GM23338 (cell line): Measurements from ENCODE around the gene MON2. TPM values are rescaled to one million over a fixed set of nuclear protein-coding genes. Genes with fewer than 3 reads are reported as not detected.

Source experiments
- ATAC-seq: fragments of 200-7000 bp; cut with Tn5 transposase; 3 replicates; pipeline ENCODE4 v1.9.1; 2020
- DNase-seq: peaks from one replicate; pipeline ENCODE4 v3.0.0-alpha.2; 2015; ENCODE audit warnings: low spot score
- H2AFZ ChIP-seq: fragments of 200-600 bp; sonication (generic); 2 replicates; pipeline ENCODE4 v1.8.0; 2016; ENCODE audit warnings: antibody characterized with exemption, mild to moderate bottlenecking, moderate library complexity
- H3F3A ChIP-seq: fragments of 200-600 bp; sonication (generic); replicated peaks from 2 replicates; pipeline ENCODE4 v1.8.0; 2017; ENCODE audit warnings: antibody characterized with exemption, mixed run types, low read depth
- H3K27ac ChIP-seq: fragments of 200-600 bp; sonication (generic); 2 replicates; pipeline ENCODE4 v1.6.1; 2016; ENCODE audit warnings: low read depth
- H3K27me3 ChIP-seq: fragments of 200-600 bp; sonication (generic); 2 replicates; pipeline ENCODE4 v1.8.0; 2016; ENCODE audit warnings: mild to moderate bottlenecking, mixed run types, moderate library complexity; ENCODE audit not compliant: insufficient read depth
- H3K36me3 ChIP-seq: fragments of 200-600 bp; sonication (generic); 2 replicates; pipeline ENCODE4 v1.8.0; 2016; ENCODE audit warnings: mild to moderate bottlenecking; ENCODE audit not compliant: insufficient read depth
- H3K4me1 ChIP-seq: fragments of 200-600 bp; sonication (generic); 2 replicates; pipeline ENCODE4 v1.8.0; 2016; ENCODE audit warnings: mild to moderate bottlenecking, moderate library complexity; ENCODE audit not compliant: insufficient read depth
- H3K4me2 ChIP-seq: fragments of 200-600 bp; sonication (generic); 2 replicates; pipeline ENCODE4 v1.7.1; 2017; ENCODE audit warnings: mixed run types
- H3K4me3 ChIP-seq: fragments of 200-600 bp; sonication (generic); 2 replicates; pipeline ENCODE4 v1.6.1; 2016; ENCODE audit warnings: mixed run types
- H3K79me2 ChIP-seq: fragments of 200-600 bp; sonication (generic); replicated peaks from 2 replicates; pipeline ENCODE4 v1.8.0; 2017; ENCODE audit warnings: mild to moderate bottlenecking; ENCODE audit not compliant: insufficient read depth
- H3K9me2 ChIP-seq: fragments of 200-600 bp; sonication (generic); 2 replicates; pipeline ENCODE4 v1.8.0; 2017; ENCODE audit not compliant: insufficient read depth
- H4K20me1 ChIP-seq: fragments of 200-600 bp; sonication (generic); replicated peaks from 2 replicates; pipeline ENCODE4 v1.8.0; 2017; ENCODE audit warnings: mild to moderate bottlenecking; ENCODE audit not compliant: insufficient read depth
- H3K27ac Mint-ChIP-seq: 2 replicates; pipeline ENCODE4 v1.8.0; 2020; ENCODE audit warnings: inconsistent platforms, mild to moderate bottlenecking, moderate library complexity, mixed read lengths
- H3K27me3 Mint-ChIP-seq: 3 replicates; pipeline ENCODE4 v1.8.0; 2022; ENCODE audit warnings: low read depth, mild to moderate bottlenecking, moderate library complexity, mixed read lengths, inconsistent platforms; ENCODE audit not compliant: insufficient read depth, poor library complexity
- H3K36me3 Mint-ChIP-seq: 3 replicates; pipeline ENCODE4 v1.8.0; 2021; ENCODE audit warnings: low read depth, mild to moderate bottlenecking, inconsistent platforms, moderate library complexity, mixed read lengths
- H3K4me1 Mint-ChIP-seq: 3 replicates; pipeline ENCODE4 v1.8.0; 2020; ENCODE audit warnings: mild to moderate bottlenecking, inconsistent platforms, mixed read lengths
- H3K4me3 Mint-ChIP-seq: 3 replicates; pipeline ENCODE4 v1.8.0; 2021; ENCODE audit warnings: moderate library complexity, mild to moderate bottlenecking, inconsistent platforms, mixed read lengths
- H3K9me3 Mint-ChIP-seq: 3 replicates; pipeline ENCODE4 v1.8.0; 2020; ENCODE audit warnings: moderate library complexity, mild to moderate bottlenecking, inconsistent platforms, mixed read lengths
- JUNB ChIP-seq: IDR thresholded peaks from one replicate; pipeline ENCODE4 v1.6.1; 2016; ENCODE audit warnings: antibody characterized with exemption; ENCODE audit not compliant: unreplicated experiment
- NANOG ChIP-seq: IDR thresholded peaks from 2 replicates; pipeline ENCODE4 v1.6.1; 2016; ENCODE audit warnings: antibody characterized with exemption, borderline replicate concordance
- STAT1 ChIP-seq: IDR thresholded peaks from one replicate; pipeline ENCODE4 v1.6.1; 2016; ENCODE audit warnings: antibody characterized with exemption; ENCODE audit not compliant: unreplicated experiment
- ZNF114 ChIP-seq: fragments of 250-450 bp; sonication (Bioruptor Pico); IDR thresholded peaks from 2 replicates; pipeline ENCODE4 v1.5.0; 2020; ENCODE audit warnings: mild to moderate bottlenecking, moderate library complexity
- ZNF331 ChIP-seq: fragments of 250-450 bp; sonication (Bioruptor Pico); IDR thresholded peaks from 2 replicates; pipeline ENCODE4 v1.5.0; 2020; ENCODE audit warnings: low read depth, mild to moderate bottlenecking, moderate library complexity
- polyA plus RNA-seq: library from polyadenylated mRNA; unstranded; fragments of >200 nt; fragmentation: Nextera tagmentation; extraction: Ambion mirVana; gene quantifications from 2 replicates; pipeline ENCODE4 v1.2.1, GENCODE V29; 2016
- total RNA-seq: library from RNA; depleted of rRNA; stranded (reverse); fragments of >200 nt; shearing (Covaris generic); gene quantifications from 2 replicates; pipeline ENCODE4 v1.2.3, GENCODE V29; 2014
- TF ChIP-seq, protein P1 (sequence below), 2 experiments: fragments of 200-600 bp in 1 of 2; sonication (generic) in 1 of 2; conservative IDR thresholded peaks; 2 replicates each; pipeline versions ENCODE4 v1.5.1 to v1.6.1; 2016 to 2017; ENCODE audit warnings: antibody characterized with exemption in 2 of 2, low read depth in 2 of 2, mild to moderate bottlenecking in 2 of 2, moderate library complexity in 1 of 2
- TF ChIP-seq, protein P2 (sequence below): IDR thresholded peaks from one replicate; pipeline ENCODE4 v1.6.1; 2018; ENCODE audit warnings: antibody characterized with exemption; ENCODE audit not compliant: unreplicated experiment
- TF ChIP-seq, protein P3 (sequence below): IDR thresholded peaks from 2 replicates; pipeline ENCODE4 v1.6.1; 2016; ENCODE audit warnings: antibody characterized with exemption

The MON2 gene
- total and polyA plus RNA-seq, 2 experiments from 2014 or later = 11.0 to 27.3 TPM

GRCh38 chr12:62599854-62600437, 133.3 kb downstream of the MON2 start:
- Histone ChIP-seq H3K4me3 (no peak overlapping the region), H3K27ac (no peak overlapping the region), H3F3A (no peaks in the 10 kb centered on the region), H2AFZ (no peak overlapping the region), H3K9me2 (no peaks in the 10 kb centered on the region), H3K79me2 (peaks cover 13% of the 10 kb centered on the region), H3K4me1 (peaks cover 18% of the 10 kb centered on the region), H3K4me2 (0 out of 2 replicates have a peak overlapping the region, but pooled peaks have one; percentile 21), H4K20me1 (no peaks in the 10 kb centered on the region), H3K27me3 (no peaks in the 10 kb centered on the region), H3K36me3 (no peaks in the 10 kb centered on the region)
- Mint-ChIP-seq H3K27me3 (peaks cover 12% of the 10 kb centered on the region), H3K36me3 (no peaks in the 10 kb centered on the region; the same call in 2 of the 3 replicates), H3K27ac (no peak overlapping the region), H3K4me3 (no peak overlapping the region), H3K9me3 (no peaks in the 10 kb centered on the region), H3K4me1 (peaks cover 22% of the 10 kb centered on the region)
- TF ChIP-seq, protein P1, sequence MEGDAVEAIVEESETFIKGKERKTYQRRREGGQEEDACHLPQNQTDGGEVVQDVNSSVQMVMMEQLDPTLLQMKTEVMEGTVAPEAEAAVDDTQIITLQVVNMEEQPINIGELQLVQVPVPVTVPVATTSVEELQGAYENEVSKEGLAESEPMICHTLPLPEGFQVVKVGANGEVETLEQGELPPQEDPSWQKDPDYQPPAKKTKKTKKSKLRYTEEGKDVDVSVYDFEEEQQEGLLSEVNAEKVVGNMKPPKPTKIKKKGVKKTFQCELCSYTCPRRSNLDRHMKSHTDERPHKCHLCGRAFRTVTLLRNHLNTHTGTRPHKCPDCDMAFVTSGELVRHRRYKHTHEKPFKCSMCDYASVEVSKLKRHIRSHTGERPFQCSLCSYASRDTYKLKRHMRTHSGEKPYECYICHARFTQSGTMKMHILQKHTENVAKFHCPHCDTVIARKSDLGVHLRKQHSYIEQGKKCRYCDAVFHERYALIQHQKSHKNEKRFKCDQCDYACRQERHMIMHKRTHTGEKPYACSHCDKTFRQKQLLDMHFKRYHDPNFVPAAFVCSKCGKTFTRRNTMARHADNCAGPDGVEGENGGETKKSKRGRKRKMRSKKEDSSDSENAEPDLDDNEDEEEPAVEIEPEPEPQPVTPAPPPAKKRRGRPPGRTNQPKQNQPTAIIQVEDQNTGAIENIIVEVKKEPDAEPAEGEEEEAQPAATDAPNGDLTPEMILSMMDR (conservative IDR thresholded peaks at IDR 0.05; ENCODE audit: low read depth in 2 of 2) = peak; percentile 31 to 52
- TF ChIP-seq NANOG (no peak), ZNF331 (CRISPR knock-in tag) (no peak), ZNF114 (CRISPR knock-in tag) (no peak)
- TF ChIP-seq, protein P2, sequence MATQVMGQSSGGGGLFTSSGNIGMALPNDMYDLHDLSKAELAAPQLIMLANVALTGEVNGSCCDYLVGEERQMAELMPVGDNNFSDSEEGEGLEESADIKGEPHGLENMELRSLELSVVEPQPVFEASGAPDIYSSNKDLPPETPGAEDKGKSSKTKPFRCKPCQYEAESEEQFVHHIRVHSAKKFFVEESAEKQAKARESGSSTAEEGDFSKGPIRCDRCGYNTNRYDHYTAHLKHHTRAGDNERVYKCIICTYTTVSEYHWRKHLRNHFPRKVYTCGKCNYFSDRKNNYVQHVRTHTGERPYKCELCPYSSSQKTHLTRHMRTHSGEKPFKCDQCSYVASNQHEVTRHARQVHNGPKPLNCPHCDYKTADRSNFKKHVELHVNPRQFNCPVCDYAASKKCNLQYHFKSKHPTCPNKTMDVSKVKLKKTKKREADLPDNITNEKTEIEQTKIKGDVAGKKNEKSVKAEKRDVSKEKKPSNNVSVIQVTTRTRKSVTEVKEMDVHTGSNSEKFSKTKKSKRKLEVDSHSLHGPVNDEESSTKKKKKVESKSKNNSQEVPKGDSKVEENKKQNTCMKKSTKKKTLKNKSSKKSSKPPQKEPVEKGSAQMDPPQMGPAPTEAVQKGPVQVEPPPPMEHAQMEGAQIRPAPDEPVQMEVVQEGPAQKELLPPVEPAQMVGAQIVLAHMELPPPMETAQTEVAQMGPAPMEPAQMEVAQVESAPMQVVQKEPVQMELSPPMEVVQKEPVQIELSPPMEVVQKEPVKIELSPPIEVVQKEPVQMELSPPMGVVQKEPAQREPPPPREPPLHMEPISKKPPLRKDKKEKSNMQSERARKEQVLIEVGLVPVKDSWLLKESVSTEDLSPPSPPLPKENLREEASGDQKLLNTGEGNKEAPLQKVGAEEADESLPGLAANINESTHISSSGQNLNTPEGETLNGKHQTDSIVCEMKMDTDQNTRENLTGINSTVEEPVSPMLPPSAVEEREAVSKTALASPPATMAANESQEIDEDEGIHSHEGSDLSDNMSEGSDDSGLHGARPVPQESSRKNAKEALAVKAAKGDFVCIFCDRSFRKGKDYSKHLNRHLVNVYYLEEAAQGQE = no peak
- no peak for ATAC-seq
- DNase-seq = peak; percentile 46

- Mint-ChIP-seq H3K9me3 (no peaks in the 10 kb centered on the region), H3K27me3 (peaks cover 12% of the 10 kb centered on the region), H3K36me3 (no peaks in the 10 kb centered on the region; the same call in 2 of the 3 replicates), H3K4me3 (peak overlapping the region; percentile 84), H3K27ac (peak overlapping the region; percentile 67; the same call in 1 of the 2 replicates), H3K4me1 (peaks cover 39% of the 10 kb centered on the region)
- peak overlapping the region; percentile 94 for H3K4me2 ChIP-seq
- H3K79me2 ChIP-seq = peaks cover 31% of the 10 kb centered on the region
- peak overlapping the region; percentile 74 for H3K4me3 ChIP-seq
- no peaks in the 10 kb centered on the region for H3K9me2 ChIP-seq
- no peaks in the 10 kb centered on the region for H3F3A ChIP-seq
- H2AFZ ChIP-seq = no peak overlapping the region
- no peaks in the 10 kb centered on the region for H3K36me3 ChIP-seq
- peaks cover 26% of the 10 kb centered on the region for H3K4me1 ChIP-seq
- DNase-seq = no peak
- no peaks in the 10 kb centered on the region for H3K27me3 ChIP-seq
- no peak for ATAC-seq
- peak overlapping the region; percentile 98 for H3K27ac ChIP-seq
- no peaks in the 10 kb centered on the region for H4K20me1 ChIP-seq
- TF ChIP-seq JUNB (no peak), STAT1 (no peak), ZNF114 (CRISPR knock-in tag) (no peak), ZNF331 (CRISPR knock-in tag) (no peak)
- TF ChIP-seq, protein P3, sequence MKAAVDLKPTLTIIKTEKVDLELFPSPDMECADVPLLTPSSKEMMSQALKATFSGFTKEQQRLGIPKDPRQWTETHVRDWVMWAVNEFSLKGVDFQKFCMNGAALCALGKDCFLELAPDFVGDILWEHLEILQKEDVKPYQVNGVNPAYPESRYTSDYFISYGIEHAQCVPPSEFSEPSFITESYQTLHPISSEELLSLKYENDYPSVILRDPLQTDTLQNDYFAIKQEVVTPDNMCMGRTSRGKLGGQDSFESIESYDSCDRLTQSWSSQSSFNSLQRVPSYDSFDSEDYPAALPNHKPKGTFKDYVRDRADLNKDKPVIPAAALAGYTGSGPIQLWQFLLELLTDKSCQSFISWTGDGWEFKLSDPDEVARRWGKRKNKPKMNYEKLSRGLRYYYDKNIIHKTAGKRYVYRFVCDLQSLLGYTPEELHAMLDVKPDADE = no peak
- TF ChIP-seq, protein P1 (conservative IDR thresholded peaks at IDR 0.05; ENCODE audit: low read depth in 2 of 2) = no peak
Observed at GRCh38 chr12:62601765-62602164, 135.1 kb downstream of the MON2 start.
